Keratinocyte (primary cell): ENCODE data around the gene PLCB3. TPM values are rescaled to one million over a fixed set of nuclear protein-coding genes. Genes with fewer than 3 reads are reported as not detected.

Experiments used
- DNase-seq: peaks from one replicate; pipeline ENCODE4 v3.0.0-alpha.2; 2011; ENCODE audit warnings: low read depth, missing footprints, low spot score
- FAIRE-seq: peaks from 2 replicates; lab custom pipeline; 2011; peaks lifted over from hg19 to GRCh38; lab: Jason Lieb, UNC
- H2AFZ ChIP-seq: 2 replicates; pipeline ENCODE4 v1.6.0; 2012; ENCODE audit warnings: low read length, control low read depth, inconsistent platforms; ENCODE audit not compliant: control insufficient read depth
- H3K27ac ChIP-seq: 2 replicates; pipeline ENCODE4 v1.5.1; 2011; ENCODE audit warnings: low read length; ENCODE audit not compliant: control insufficient read depth, insufficient read depth
- H3K27me3 ChIP-seq: 3 replicates; pipeline ENCODE4 v1.6.0; 2011; ENCODE audit warnings: low read length; ENCODE audit not compliant: control insufficient read depth, insufficient read depth; ENCODE audit errors: extremely low read depth
- H3K36me3 ChIP-seq, 2 experiments: 2 replicates in 1 of 2; 3 replicates in 1 of 2; pipeline ENCODE4 v1.5.1; 2011; ENCODE audit warnings: low read length in 2 of 2, mild to moderate bottlenecking in 1 of 2; ENCODE audit not compliant: control insufficient read depth in 2 of 2, insufficient read depth in 2 of 2; ENCODE audit errors: extremely low read depth in 1 of 2
- H3K4me1 ChIP-seq: 3 replicates; pipeline ENCODE4 v1.5.1; 2011; ENCODE audit warnings: low read length; ENCODE audit not compliant: control insufficient read depth, insufficient read depth; ENCODE audit errors: extremely low read depth
- H3K4me2 ChIP-seq: 3 replicates; pipeline ENCODE4 v1.6.0; 2011; ENCODE audit warnings: low read depth, low read length; ENCODE audit not compliant: control insufficient read depth, insufficient read depth; ENCODE audit errors: extremely low read depth
- H3K4me3 ChIP-seq, 3 experiments: fragments of 200-600 bp in 1 of 3; sonication (generic) in 1 of 3; 2 replicates in 2 of 3; 3 replicates in 1 of 3; pipeline ENCODE4 v1.5.1; 2011 to 2016; ENCODE audit warnings: low read length in 3 of 3, mild to moderate bottlenecking in 3 of 3, control low read depth in 2 of 3, inconsistent platforms in 1 of 3, low read depth in 1 of 3, mixed read lengths in 1 of 3, mixed run types in 1 of 3, moderate library complexity in 1 of 3; ENCODE audit not compliant: control insufficient read depth in 2 of 3, insufficient read depth in 2 of 3; ENCODE audit errors: extremely low read depth in 1 of 3
- H3K79me2 ChIP-seq: 2 replicates; pipeline ENCODE4 v1.6.0; 2012; ENCODE audit warnings: low read length; ENCODE audit not compliant: control insufficient read depth, insufficient read depth
- H3K9ac ChIP-seq: 3 replicates; pipeline ENCODE4 v1.6.0; 2011; ENCODE audit warnings: low read length; ENCODE audit not compliant: control insufficient read depth, insufficient read depth; ENCODE audit errors: extremely low read depth
- H3K9me1 ChIP-seq: 3 replicates; pipeline ENCODE4 v1.6.0; 2011; ENCODE audit warnings: low read length; ENCODE audit not compliant: control insufficient read depth, insufficient read depth; ENCODE audit errors: extremely low read depth
- H3K9me3 ChIP-seq: 2 replicates; pipeline ENCODE4 v1.5.1; 2012; ENCODE audit warnings: low read depth, low read length; ENCODE audit not compliant: control insufficient read depth
- H4K20me1 ChIP-seq: 3 replicates; pipeline ENCODE4 v1.6.0; 2011; ENCODE audit warnings: low read length; ENCODE audit not compliant: control insufficient read depth, insufficient read depth; ENCODE audit errors: extremely low read depth
- EZH2 ChIP-seq: IDR thresholded peaks from one replicate; pipeline ENCODE4 v1.6.1; 2012; ENCODE audit warnings: inconsistent platforms, mild to moderate bottlenecking, low read length, moderate library complexity
- dilution Hi-C: fragments of 300-500 bp; cut with MboI; formaldehyde crosslinking; loops from one replicate; pipeline ENCODE4 v1.7.0; 2020; ENCODE audit warnings: low sequenced_read_pairs; ENCODE audit not compliant: extremely low pct_ligation_motif_present
- polyA plus RNA-seq, 5 experiments: library from polyadenylated mRNA; depleted of rRNA in 3 of 5; stranded (reverse) in 3 of 5; stranded (forward) in 1 of 5; unstranded in 1 of 5; fragments of >200 nt; gene quantifications; 1 replicate in 1 of 5; 2 replicates in 3 of 5; 3 replicates in 1 of 5; pipeline versions ENCODE4 v1.2.1 to v1.2.3, GENCODE V29; 2011 to 2012; ENCODE audit warnings: missing spikeins in 2 of 5, low read depth in 1 of 5, low replicate concordance in 1 of 5
- small RNA-seq, 3 experiments: library from RNA; depleted of rRNA; stranded (forward); fragments of <200 nt; gene quantifications; one replicate each; pipeline ENCODE3, GENCODE V24; 2012; ENCODE audit warnings: low read depth in 3 of 3, low replicate concordance in 1 of 3; ENCODE audit not compliant: insufficient read length in 3 of 3
- TF ChIP-seq, protein P1 (sequence below), 3 experiments: IDR thresholded peaks in 1 of 3; conservative IDR thresholded peaks in 1 of 3; optimal IDR thresholded peaks in 1 of 3; 2 replicates in 2 of 3; 3 replicates in 1 of 3; pipeline versions ENCODE3 to v1.5.1; 2011; ENCODE audit warnings: low read length in 3 of 3, mild to moderate bottlenecking in 3 of 3, moderate library complexity in 2 of 3, control low read depth in 1 of 3, inconsistent platforms in 1 of 3; ENCODE audit not compliant: insufficient read depth in 2 of 3; ENCODE audit errors: extremely low read depth in 1 of 3

The PLCB3 gene
- polyA plus RNA-seq, 1 donor (not counting 4 experiments of a cell fraction or from before 2014, with no cell fraction given), result 32.5 TPM

- Histone ChIP-seq H3K4me1 (peaks cover 49% of the 10 kb centered on the region), H3K79me2 (peaks cover 31% of the 10 kb centered on the region), H3K4me3 (peak within 1 kb of the TSS; percentile 56 to 83 (median 72)), H3K9ac (peak within 1 kb of the TSS; percentile 90), H3K27me3 (no peaks in the 10 kb centered on the region), H3K4me2 (peak within 1 kb of the TSS; percentile 64), H3K36me3 (peaks cover 30 to 39% of the 10 kb centered on the region in 2 experiments), H4K20me1 (no peaks in the 10 kb centered on the region), H3K9me3 (no peaks in the 10 kb centered on the region), H3K9me1 (peaks cover 2% of the 10 kb centered on the region), H3K27ac (peak within 1 kb of the TSS; percentile 81), H2AFZ (peak within 1 kb of the TSS; percentile 23)
- dilution Hi-C loops, result no loop called here
- TF ChIP-seq, protein P1, sequence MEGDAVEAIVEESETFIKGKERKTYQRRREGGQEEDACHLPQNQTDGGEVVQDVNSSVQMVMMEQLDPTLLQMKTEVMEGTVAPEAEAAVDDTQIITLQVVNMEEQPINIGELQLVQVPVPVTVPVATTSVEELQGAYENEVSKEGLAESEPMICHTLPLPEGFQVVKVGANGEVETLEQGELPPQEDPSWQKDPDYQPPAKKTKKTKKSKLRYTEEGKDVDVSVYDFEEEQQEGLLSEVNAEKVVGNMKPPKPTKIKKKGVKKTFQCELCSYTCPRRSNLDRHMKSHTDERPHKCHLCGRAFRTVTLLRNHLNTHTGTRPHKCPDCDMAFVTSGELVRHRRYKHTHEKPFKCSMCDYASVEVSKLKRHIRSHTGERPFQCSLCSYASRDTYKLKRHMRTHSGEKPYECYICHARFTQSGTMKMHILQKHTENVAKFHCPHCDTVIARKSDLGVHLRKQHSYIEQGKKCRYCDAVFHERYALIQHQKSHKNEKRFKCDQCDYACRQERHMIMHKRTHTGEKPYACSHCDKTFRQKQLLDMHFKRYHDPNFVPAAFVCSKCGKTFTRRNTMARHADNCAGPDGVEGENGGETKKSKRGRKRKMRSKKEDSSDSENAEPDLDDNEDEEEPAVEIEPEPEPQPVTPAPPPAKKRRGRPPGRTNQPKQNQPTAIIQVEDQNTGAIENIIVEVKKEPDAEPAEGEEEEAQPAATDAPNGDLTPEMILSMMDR (optimal IDR thresholded peaks at IDR 0.05 in 1 of 3, IDR thresholded peaks at IDR 0.05 in 1 of 3, conservative IDR thresholded peaks at IDR 0.05 in 1 of 3; ENCODE audit: extremely low read depth in 1 of 3, insufficient read depth in 2 of 3, low read length in 3 of 3), result peak; percentile 18 to 84 (median 45)
- TF ChIP-seq EZH2, result no peak
- DNase-seq (peak; percentile 84), FAIRE-seq (peak; percentile 57)
Observed at GRCh38 chr11:64317961-64318765, 66.8 kb downstream of the PLCB3 start, which contains the start of gene PRDX5. Gene PRDX5, plus strand, starts transcription at chr11:64318121. Its CDS starts 95 bp downstream, at chr11:64318216.

Small RNA genes within 50 kb of the gene (small RNA-seq; reads per million reads assigned to genes)
- gene RF00019, result 0 reads per million in 3 experiments

Other genes with a start within 250 kb of the PLCB3 start
- not detected in 3 replicates for gene FLRT1, start 215.6 kb upstream of the PLCB3 start, polyA plus RNA-seq
- 2.7 to 6.7 TPM (median 4.6 TPM) in 3 replicates for gene MACROD1, start 85.4 kb upstream of the PLCB3 start, polyA plus RNA-seq
- 157 to 215 TPM (median 206 TPM) in 3 replicates for gene STIP1, start 65.4 kb upstream of the PLCB3 start, polyA plus RNA-seq
- gene FERMT3, start 44.8 kb upstream of the PLCB3 start, polyA plus RNA-seq, result 0.26 to 1.9 TPM (median 0.98 TPM) in 3 replicates
- gene TRPT1, start 25.3 kb upstream of the PLCB3 start, polyA plus RNA-seq, result 15.5 to 20.3 TPM (median 18.3 TPM) in 3 replicates
- 22.6 to 55.6 TPM (median 31.1 TPM) in 3 replicates for gene NUDT22, start 25.3 kb upstream of the PLCB3 start, polyA plus RNA-seq
- 10.1 to 24.7 TPM (median 12.2 TPM) in 3 replicates for gene DNAJC4, start 21.0 kb upstream of the PLCB3 start, polyA plus RNA-seq
- gene VEGFB, start 16.9 kb upstream of the PLCB3 start, polyA plus RNA-seq, result 9.7 to 23.3 TPM (median 10.0 TPM) in 3 replicates
- 40.3 to 57.7 TPM (median 51.9 TPM) in 3 replicates for gene FKBP2, start 10.4 kb upstream of the PLCB3 start, polyA plus RNA-seq
- gene PPP1R14B, start 4.6 kb upstream of the PLCB3 start, polyA plus RNA-seq, result 182 to 254 TPM (median 208 TPM) in 3 replicates
- 58.3 to 86.9 TPM (median 61.2 TPM) in 3 replicates for gene BAD, start 33.1 kb downstream of the PLCB3 start, polyA plus RNA-seq
- gene GPR137, start 34.3 kb downstream of the PLCB3 start, polyA plus RNA-seq, result 6.6 to 11.7 TPM (median 9.8 TPM) in 3 replicates
- gene KCNK4, start 39.8 kb downstream of the PLCB3 start, polyA plus RNA-seq, result not detected in 3 replicates
- gene CATSPERZ, start 48.8 kb downstream of the PLCB3 start, polyA plus RNA-seq, result 0.17 to 0.29 TPM (median 0.19 TPM) in 3 replicates
- 20.8 to 33.9 TPM (median 25.9 TPM) in 3 replicates for gene ESRRA, start 54.0 kb downstream of the PLCB3 start, polyA plus RNA-seq
- 238 to 408 TPM (median 297 TPM) in 3 replicates for gene TRMT112, start 66.0 kb downstream of the PLCB3 start, polyA plus RNA-seq
- 590 to 817 TPM (median 591 TPM) in 3 replicates for gene PRDX5, start 66.6 kb downstream of the PLCB3 start, polyA plus RNA-seq
- gene CCDC88B, start 88.7 kb downstream of the PLCB3 start, polyA plus RNA-seq, result 2.9 to 5.3 TPM (median 3.7 TPM) in 3 replicates
- gene RPS6KA4, start 107.6 kb downstream of the PLCB3 start, polyA plus RNA-seq, result 46.5 to 62.7 TPM (median 52.4 TPM) in 3 replicates